Measurements from ENCODE around the gene MGST2.
"Not testable (repeated sequence)": the region's sequence is repeated elsewhere in the genome, so short reads cannot be mapped to it uniquely, and the experiment has no call there.

Gene MGST2

GRCh38 chr4:139672732-139673131, 7.1 kb downstream of the MGST2 start:
- DNase-seq, result no peak

DNA sequence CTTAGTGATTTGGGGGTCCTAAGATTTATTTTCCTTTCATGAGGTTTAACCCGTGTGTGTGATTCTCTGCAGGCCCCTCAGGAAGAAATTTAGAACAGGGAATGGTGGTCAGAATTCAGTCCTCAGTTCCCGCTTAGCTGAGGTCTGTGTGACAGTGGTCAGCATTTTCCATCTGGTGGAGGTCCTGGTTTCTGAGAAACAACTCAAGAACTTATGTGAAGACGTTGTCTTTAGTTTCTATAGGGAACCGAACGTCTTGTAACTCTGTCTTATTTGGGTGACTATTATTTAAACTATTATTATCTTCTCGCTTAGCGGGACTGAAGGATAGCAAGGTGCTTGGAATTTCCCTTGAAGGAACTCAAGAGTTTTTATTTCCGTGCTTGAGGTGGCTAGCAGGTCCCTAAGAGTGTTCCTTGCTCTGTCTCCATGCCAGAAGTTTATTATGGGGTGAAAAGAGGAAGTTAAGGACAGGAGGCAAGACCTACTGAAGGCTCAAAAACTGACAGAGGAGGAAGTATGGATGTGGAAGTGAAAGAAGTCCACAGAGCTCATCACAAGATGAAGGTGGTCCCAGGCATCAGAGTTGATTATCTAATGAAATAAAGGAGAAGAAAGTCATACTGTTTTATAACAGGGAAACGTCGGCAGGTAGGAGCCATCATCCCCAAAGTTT, 9.4 kb downstream of the MGST2 start:
- no peak for DNase-seq

- no peak for DNase-seq
Observed at GRCh38 chr4:139675651-139676050, 10.0 kb downstream of the MGST2 start.

DNA sequence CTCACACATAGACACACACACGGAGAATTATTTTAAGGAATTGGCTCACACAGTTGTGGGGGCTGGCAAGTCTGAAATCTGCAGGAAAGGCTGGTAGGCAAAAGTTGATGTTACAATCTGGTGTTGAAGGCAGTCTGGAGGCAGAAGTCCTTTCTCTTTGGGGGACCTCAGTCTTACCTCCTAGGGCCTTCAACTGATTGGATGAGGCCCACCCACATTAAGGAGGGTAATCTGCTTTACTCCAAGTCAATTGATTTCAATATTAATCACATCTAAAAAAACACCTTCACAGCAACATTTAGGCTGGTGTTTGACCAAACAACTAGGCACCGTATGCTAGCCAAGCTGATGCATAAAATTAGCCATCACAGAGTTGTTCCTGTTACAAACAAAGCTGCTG, 10.7 kb downstream of the MGST2 start:
- DNase-seq, result no peak

DNA sequence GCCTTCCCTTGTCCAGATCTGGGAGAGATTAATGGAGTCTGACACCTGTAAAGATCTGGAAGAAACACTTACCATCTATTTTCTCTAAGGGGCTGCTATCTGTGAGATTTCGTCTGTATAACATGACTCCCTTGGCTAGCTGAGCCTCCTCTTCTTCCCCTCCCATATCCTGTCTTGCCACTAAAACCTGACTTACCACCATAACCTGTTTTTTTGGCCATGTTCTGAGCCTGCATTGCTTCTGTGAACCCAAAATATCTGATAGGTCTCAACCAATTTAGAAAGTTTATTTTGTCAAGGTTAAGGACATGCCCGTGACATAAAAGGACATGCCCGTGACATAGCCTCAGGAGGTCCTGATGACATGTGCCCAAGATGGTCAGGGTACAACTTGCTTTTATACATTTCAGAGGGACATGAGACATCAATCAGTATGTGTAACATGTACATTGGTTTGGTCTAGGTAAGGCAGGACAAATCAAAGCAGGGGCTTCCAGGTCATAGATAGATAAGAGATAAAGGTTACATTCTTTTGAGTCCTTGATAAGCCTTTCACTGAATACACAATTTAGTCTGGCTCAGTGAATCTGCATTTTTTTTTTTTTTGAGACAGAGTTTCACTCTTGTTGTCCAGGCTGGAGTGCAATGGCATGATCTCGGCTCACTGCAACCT, 11.4 kb downstream of the MGST2 start:
- DNase-seq, result no peak

DNA sequence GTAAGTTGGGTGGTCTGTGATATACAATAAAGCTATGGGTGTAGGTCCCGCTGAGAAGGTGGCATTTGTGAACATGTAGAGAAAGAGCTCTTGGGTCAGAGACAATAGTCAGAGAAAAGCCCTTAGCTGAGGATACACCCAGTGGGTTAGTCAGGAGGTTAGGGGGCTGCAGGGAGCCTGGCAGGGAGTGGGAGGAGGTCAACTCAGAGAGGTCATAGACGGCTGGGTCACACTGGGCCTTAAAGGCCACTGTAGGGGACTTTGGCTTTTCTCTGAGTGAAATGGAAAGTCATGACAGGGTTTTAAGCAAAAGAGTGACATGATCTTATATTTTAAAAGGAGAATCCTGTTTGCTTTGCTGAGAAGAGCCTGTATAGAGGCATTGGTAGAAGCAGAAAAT, 16.7 kb downstream of the MGST2 start:
- no peak for DNase-seq

DNA sequence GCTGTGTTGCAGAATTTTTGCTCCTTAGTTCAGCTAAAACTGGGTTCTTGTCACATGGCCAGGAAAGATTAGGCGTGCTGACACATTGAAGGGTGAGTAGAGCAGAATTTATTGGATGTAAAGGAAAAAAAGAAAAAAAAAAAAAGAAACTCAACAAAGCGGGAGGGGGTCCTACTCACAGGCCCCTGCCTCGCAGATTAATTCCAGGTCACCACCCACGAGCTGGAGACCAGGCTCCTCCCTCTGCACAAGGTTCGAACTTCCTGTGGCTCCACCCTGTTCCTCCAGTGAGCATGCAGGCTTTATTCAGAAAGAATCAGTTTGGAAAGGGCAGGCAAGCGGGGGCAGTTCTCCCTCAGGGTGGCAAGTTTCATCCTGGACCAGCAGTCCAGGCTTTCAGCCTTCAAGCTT, 17.1 kb downstream of the MGST2 start:
- DNase-seq, result no peak

- no peak for DNase-seq
Observed at GRCh38 chr4:139684351-139684750, 18.7 kb downstream of the MGST2 start.

DNA sequence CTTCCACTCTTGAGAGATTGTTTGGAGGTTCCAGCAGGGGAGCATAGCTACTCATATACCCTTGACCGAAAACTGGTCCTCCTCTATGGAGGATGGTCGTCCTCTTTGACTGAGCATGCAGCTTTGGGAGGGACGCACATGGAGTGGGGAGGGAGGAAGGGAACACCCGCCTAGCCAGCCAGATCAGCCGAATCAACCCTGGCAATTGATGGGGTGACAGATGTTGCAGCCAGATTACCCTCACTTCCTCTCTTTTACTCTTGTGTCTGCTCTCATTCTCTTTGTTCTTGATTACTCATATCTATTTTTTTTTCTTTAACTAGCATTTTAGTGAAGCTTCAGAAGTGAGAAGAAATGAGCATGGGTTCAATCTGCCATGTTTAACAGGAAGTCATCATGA, 19.6 kb downstream of the MGST2 start:
- no peak for DNase-seq

- DNase-seq, result no peak
Observed at GRCh38 chr4:139686130-139686529, 20.5 kb downstream of the MGST2 start.

GRCh38 chr4:139686988-139687387, 21.4 kb downstream of the MGST2 start:
- DNase-seq, result no peak

DNA sequence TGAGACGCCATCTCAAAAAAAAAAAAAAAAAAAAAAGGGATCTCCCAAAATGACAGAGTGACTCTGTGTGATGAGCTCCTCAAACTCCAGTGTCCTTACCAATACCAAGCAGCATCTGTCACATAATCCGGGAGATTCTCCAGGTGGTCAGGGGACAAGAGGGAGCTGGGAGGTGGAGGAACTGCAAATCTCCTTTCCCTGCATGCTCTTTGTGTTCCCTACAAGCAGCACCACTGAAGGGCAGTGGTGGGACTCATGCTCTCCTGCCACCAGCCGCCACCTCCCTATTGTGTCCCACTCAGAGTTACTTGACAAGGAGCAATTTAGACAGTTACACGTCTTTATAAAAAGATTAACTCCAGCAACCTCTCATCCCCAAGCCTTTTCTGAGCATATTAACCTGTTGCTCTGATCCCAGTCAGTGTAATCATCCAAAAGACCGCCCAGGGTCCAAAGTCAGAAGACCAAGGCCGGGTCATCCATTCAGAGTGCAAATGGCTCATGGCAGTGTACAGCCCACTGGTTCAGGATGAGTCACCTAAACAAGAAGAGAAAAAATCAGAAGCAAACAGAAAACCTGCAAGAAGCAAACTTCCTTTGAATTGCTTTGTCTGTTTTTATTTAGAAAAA, 23.6 kb downstream of the MGST2 start:
- DNase-seq, result no peak

GRCh38 chr4:139690419-139690818, 24.8 kb downstream of the MGST2 start:
- no peak for DNase-seq

DNA sequence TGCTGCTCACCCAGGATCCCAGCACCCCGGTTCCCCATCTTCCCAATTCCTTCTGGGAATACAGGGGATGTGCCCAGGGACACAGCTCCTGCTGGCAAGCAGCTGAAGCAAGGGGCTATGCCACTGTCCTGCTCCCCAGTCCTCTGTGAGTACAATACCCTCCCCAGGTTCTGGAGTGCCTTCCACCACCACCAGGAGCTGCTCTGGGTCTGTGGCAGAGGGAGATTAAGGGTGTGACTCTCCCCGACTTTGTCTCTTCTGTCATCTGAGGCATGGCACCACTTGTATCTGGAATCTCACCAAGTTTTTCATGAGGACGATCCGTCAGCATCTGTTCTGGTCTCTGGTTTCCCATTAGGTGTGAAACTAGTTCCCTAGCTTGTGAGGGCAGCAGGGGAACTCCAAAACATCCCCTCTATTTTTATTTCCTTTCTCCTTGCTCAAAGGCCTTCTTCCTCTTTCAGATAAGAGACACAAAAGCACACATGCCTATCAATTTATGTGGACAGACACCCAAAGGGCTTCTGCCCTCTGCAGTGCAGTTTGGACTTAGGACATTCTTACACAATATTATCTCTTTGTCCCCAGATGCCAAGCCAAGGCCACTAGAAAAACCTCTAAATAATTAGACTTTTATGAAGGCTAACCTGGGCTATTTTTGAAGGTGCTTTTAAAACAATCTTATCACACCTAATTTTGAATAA, 26.8 kb downstream of the MGST2 start:
- no peak for DNase-seq

GRCh38 chr4:139694522-139695107, 29.0 kb downstream of the MGST2 start:
- DNase-seq, result no peak

- no peak for DNase-seq
Observed at GRCh38 chr4:139696491-139696890, 30.9 kb downstream of the MGST2 start.

DNA sequence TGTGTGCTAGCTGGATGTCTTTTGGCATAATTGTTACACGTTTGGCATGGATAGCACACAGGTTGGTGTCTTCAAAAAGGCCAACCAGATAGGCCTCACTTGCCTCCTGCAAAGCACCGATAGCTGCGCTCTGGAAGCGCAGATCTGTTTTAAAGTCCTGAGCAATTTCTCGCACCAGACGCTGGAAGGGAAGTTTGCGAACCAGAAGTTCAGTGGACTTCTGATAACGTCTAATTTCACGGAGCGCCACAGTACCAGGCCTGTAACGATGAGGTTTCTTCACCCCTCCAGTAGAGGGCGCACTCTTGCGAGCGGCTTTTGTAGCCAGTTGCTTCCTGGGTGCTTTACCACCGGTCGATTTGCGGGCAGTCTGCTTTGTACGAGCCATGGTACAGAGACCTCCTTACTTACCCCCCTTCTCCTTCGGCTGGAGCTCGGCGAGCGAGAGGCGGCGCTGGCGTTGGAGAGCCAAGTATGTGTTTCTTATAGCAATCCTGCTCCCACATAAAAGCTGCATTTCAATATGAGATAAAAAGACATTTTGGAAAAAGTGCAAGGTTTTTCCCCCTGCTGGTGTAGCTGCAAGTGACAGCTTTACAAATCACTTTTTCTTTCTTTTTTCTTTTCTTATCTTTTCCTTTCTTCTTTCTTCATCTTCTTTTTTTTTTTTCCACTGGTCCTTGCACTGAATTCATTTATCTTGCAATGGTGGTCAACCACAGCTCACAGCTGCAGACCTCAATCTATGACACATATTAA, 32.7 kb downstream of the MGST2 start:
- not testable (repeated sequence) for DNase-seq

DNA sequence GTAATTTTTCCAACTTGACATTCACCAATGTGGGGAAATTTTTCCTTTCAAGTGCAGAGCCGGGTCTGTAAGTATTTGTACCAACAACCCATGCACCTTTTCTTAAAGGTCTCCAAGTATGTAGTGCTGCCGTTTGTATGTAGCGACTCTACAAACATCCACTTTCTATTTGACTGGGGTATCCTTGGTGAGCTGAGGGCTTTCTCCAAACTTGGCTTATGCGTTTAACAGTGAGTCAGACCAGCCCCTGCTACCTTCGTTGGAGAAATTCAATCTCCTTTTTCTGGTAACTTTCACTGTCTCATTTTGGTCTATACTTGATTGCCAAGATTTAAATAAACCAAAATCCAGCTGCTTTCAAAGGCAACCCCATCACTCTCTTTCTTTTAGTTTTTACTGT, 34.9 kb downstream of the MGST2 start:
- no peak for DNase-seq

GRCh38 chr4:139704915-139705485, 39.4 kb downstream of the MGST2 start:
- DNase-seq, result no peak

- DNase-seq, result no peak
Observed at GRCh38 chr4:139709660-139710059, 44.0 kb downstream of the MGST2 start.

- DNase-seq, result no peak
Observed at GRCh38 chr4:139710073-139710472, 44.5 kb downstream of the MGST2 start.

- no peak for DNase-seq
Observed at GRCh38 chr4:139711461-139711860, 45.8 kb downstream of the MGST2 start.
